A673 (cell line): Measurements from ENCODE around the gene ZNHIT6. TPM values are rescaled to one million over a fixed set of nuclear protein-coding genes. Genes with fewer than 3 reads are reported as not detected.

Source experiments
- BruUV-seq: library from RNA; stranded (reverse); fragments of 400-500 nt; replicated peaks from 2 replicates; lab custom pipeline; 2021; lab: Mats Ljungman, UMichigan
- CTCF ChIA-PET: fragments of 300-600 bp; sonication (Branson Sonifier 250); formaldehyde crosslinking; loops from one replicate; lab custom pipeline; 2022; ENCODE audit warnings: antibody characterized with exemption; lab: Charles Lee
- POLR2A ChIA-PET: fragments of 300-600 bp; sonication (Branson Sonifier 250); formaldehyde crosslinking; loops from one replicate; lab custom pipeline; 2022; ENCODE audit warnings: antibody characterized with exemption; ENCODE audit not compliant: low non-redundant PET; lab: Charles Lee
- DNase-seq: peaks from one replicate; pipeline ENCODE4 v3.0.0-alpha.2; 2015; ENCODE audit warnings: low spot score
- H3K27ac ChIP-seq: fragments of 200-600 bp; sonication (generic); 2 replicates; pipeline ENCODE4 v1.5.1; 2016; ENCODE audit warnings: mixed run types, low read depth, mild to moderate bottlenecking, mixed read lengths, antibody characterized with exemption, low read length; ENCODE audit not compliant: poor library complexity, severe bottlenecking
- H3K27me3 ChIP-seq: fragments of 200-600 bp; sonication (generic); replicated peaks from 2 replicates; pipeline ENCODE4 v1.6.1; 2017; ENCODE audit warnings: mixed run types, low read depth, mild to moderate bottlenecking, mixed read lengths, antibody characterized with exemption, low read length; ENCODE audit not compliant: insufficient read depth, poor library complexity
- H3K36me3 ChIP-seq: fragments of 200-600 bp; sonication (generic); 2 replicates; pipeline ENCODE4 v1.6.1; 2016; ENCODE audit warnings: mixed run types, mild to moderate bottlenecking, mixed read lengths, antibody characterized with exemption, low read length; ENCODE audit not compliant: insufficient read depth, poor library complexity, severe bottlenecking
- H3K4me1 ChIP-seq: fragments of 200-600 bp; sonication (generic); 2 replicates; pipeline ENCODE4 v1.6.1; 2017; ENCODE audit warnings: mixed run types, mild to moderate bottlenecking, mixed read lengths, antibody characterized with exemption, low read length; ENCODE audit not compliant: insufficient read depth, poor library complexity, severe bottlenecking
- H3K4me3 ChIP-seq: fragments of 200-600 bp; sonication (generic); 2 replicates; pipeline ENCODE4 v1.5.1; 2016; ENCODE audit warnings: low read depth, mixed run types, mild to moderate bottlenecking, mixed read lengths, low read length; ENCODE audit not compliant: poor library complexity, severe bottlenecking
- H3K9me3 ChIP-seq: fragments of 200-600 bp; sonication (generic); 2 replicates; pipeline ENCODE4 v1.6.1; 2016; ENCODE audit warnings: mixed run types, low read depth, mild to moderate bottlenecking, mixed read lengths, antibody characterized with exemption, low read length; ENCODE audit not compliant: poor library complexity, severe bottlenecking
- CTCF ChIP-seq: fragments of 300-800, 200-600 bp; sonication (generic); conservative IDR thresholded peaks from 2 replicates; pipeline ENCODE4 v1.5.1; 2017; ENCODE audit warnings: low read depth, mild to moderate bottlenecking, antibody characterized with exemption, low read length, moderate library complexity, mixed read lengths
- EZH2 ChIP-seq: fragments of 200-600 bp; sonication (generic); IDR thresholded peaks from 2 replicates; pipeline ENCODE4 v1.6.1; 2017; ENCODE audit warnings: borderline replicate concordance, low read depth, mild to moderate bottlenecking, mixed read lengths, antibody characterized with exemption, low read length; ENCODE audit not compliant: poor library complexity, severe bottlenecking
- intact Hi-C: fragments of 100-400 bp; cut with micrococcal nuclease; formaldehyde crosslinking; loops from one replicate; pipeline ENCODE4 v1.10.0; 2022; ENCODE audit not compliant: unreplicated experiment
- total RNA-seq: library from RNA; stranded (reverse); gene quantifications from 2 replicates; pipeline ENCODE4 v1.2.3, GENCODE V29; 2021

The ZNHIT6 gene
- total RNA-seq, 1 experiment from 2014 or later: 37.6 TPM

- intact Hi-C loops: no loop called here
- CTCF ChIA-PET: no interaction called here
- H3K27me3 ChIP-seq: no peaks in the 10 kb centered on the region
- POLR2A ChIA-PET: no interaction called here
- H3K9me3 ChIP-seq: no peaks in the 10 kb centered on the region
- H3K4me3 ChIP-seq: no peak overlapping the region
- TF ChIP-seq EZH2: no peak
- no peak for TF ChIP-seq CTCF
- no peak overlapping the region for H3K27ac ChIP-seq
- DNase-seq: no peak
- no peaks in the 10 kb centered on the region for H3K36me3 ChIP-seq
- no TSS peak for BruUV-seq
- no peaks in the 10 kb centered on the region for H3K4me1 ChIP-seq
These were observed 44.9 kb downstream of the ZNHIT6 start for GRCh38 chr1:85663382-85663781.

- H3K4me1 ChIP-seq: no peaks in the 10 kb centered on the region
- H3K27me3 ChIP-seq: no peaks in the 10 kb centered on the region
- H3K4me3 ChIP-seq: no peak overlapping the region
- TF ChIP-seq EZH2 (no peak), CTCF (no peak)
- no peak for DNase-seq
- CTCF ChIA-PET: interaction anchor here (0.6 kb wide), 1 partner anchor 332 kb away, joined by 4 read pairs; no protein-coding TSS in a partner anchor
- BruUV-seq: no TSS peak
- POLR2A ChIA-PET: no interaction called here
- H3K9me3 ChIP-seq: no peaks in the 10 kb centered on the region
- no peak overlapping the region for H3K27ac ChIP-seq
- intact Hi-C loops: no loop called here
- H3K36me3 ChIP-seq: no peaks in the 10 kb centered on the region
These were observed 46.5 kb downstream of the ZNHIT6 start for GRCh38 chr1:85661767-85662166.

GRCh38 chr1:85660541-85660940, 47.7 kb downstream of the ZNHIT6 start:
- Histone ChIP-seq H3K27ac (no peak overlapping the region), H3K9me3 (no peaks in the 10 kb centered on the region), H3K27me3 (no peaks in the 10 kb centered on the region), H3K4me3 (no peak overlapping the region), H3K36me3 (no peaks in the 10 kb centered on the region), H3K4me1 (no peaks in the 10 kb centered on the region)
- POLR2A ChIA-PET: no interaction called here
- CTCF ChIA-PET: no interaction called here
- BruUV-seq: no TSS peak
- TF ChIP-seq EZH2 (no peak), CTCF (no peak)
- no peak for DNase-seq
- intact Hi-C loops: no loop called here
